CD4-positive, alpha-beta T cell treated with Interleukin-1 beta for 1 hour (primary cell): ENCODE measurements around the gene SLC28A1.

Experiments
- DNase-seq, 2 donors: peaks; one replicate each; pipeline ENCODE4 v3.0.0-alpha.2; 2020 to 2022

The SLC28A1 gene

GRCh38 chr15:84887938-84888337 lies 3.5 kb downstream of the SLC28A1 start:
- no peak for DNase-seq

GRCh38 chr15:84888639-84889038 lies 4.2 kb downstream of the SLC28A1 start:
- no peak for DNase-seq

- no peak for DNase-seq
Measured at GRCh38 chr15:84889313-84889990, 5.0 kb downstream of the SLC28A1 start.

- DNase-seq, result no peak
Measured at GRCh38 chr15:84889991-84890669, 5.7 kb downstream of the SLC28A1 start.

- no peak for DNase-seq
Measured at GRCh38 chr15:84890670-84891162, 6.3 kb downstream of the SLC28A1 start.

- no peak for DNase-seq
Measured at GRCh38 chr15:84891339-84891738, 6.9 kb downstream of the SLC28A1 start.

- no peak for DNase-seq
Measured at GRCh38 chr15:84892786-84893307, 8.4 kb downstream of the SLC28A1 start.

GRCh38 chr15:84893607-84894006 lies 9.1 kb downstream of the SLC28A1 start:
- DNase-seq, result no peak

- DNase-seq, result no peak
Measured at GRCh38 chr15:84894736-84895425, 10.4 kb downstream of the SLC28A1 start.

- no peak for DNase-seq
Measured at GRCh38 chr15:84898761-84899160, 14.3 kb downstream of the SLC28A1 start.

GRCh38 chr15:84899750-84900149 lies 15.3 kb downstream of the SLC28A1 start:
- DNase-seq, result no peak

- no peak for DNase-seq
Measured at GRCh38 chr15:84901540-84901939, 17.1 kb downstream of the SLC28A1 start.

GRCh38 chr15:84903751-84904150 lies 19.3 kb downstream of the SLC28A1 start:
- no peak for DNase-seq

- no peak for DNase-seq
Measured at GRCh38 chr15:84904419-84904818, 20.0 kb downstream of the SLC28A1 start.

GRCh38 chr15:84905016-84905916 lies 20.8 kb downstream of the SLC28A1 start:
- no peak for DNase-seq

GRCh38 chr15:84907731-84908130 lies 23.3 kb downstream of the SLC28A1 start:
- no peak for DNase-seq

- DNase-seq, result no peak
Measured at GRCh38 chr15:84908564-84908963, 24.1 kb downstream of the SLC28A1 start.

GRCh38 chr15:84909029-84909428 lies 24.6 kb downstream of the SLC28A1 start:
- no peak for DNase-seq

- no peak for DNase-seq
Measured at GRCh38 chr15:84909782-84910181, 25.3 kb downstream of the SLC28A1 start.

GRCh38 chr15:84910928-84911623 lies 26.6 kb downstream of the SLC28A1 start:
- no peak for DNase-seq

GRCh38 chr15:84911879-84912660 lies 27.6 kb downstream of the SLC28A1 start:
- no peak for DNase-seq
